ENCODE data around the gene ATP8A1.

ATP8A1 gene

GRCh38 chr4:42562016-42562415 lies 94.9 kb downstream of the ATP8A1 start:
- no peak for DNase-seq

- no peak for DNase-seq
Observed at GRCh38 chr4:42561031-42561430, 95.9 kb downstream of the ATP8A1 start.

DNA sequence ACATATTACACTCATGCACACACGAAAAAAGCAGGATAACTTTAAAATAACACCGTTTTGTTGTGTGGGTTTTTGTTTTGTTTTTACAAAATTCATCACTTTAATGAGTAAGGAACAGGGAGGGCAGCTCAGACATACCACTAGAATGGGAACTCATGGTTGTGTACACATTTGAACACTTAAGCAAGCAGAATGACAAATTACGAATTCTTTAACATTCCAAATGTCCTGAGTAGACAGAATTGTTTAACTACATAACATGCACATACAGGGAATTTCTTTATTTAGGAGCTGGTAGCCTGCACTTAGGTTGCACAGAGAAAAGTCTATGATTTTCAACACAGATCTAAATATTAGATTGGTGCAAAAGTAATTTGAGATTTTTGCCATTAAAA lies 96.4 kb downstream of the ATP8A1 start:
- no peak for DNase-seq

GRCh38 chr4:42558156-42558555 lies 98.7 kb downstream of the ATP8A1 start:
- no peak for DNase-seq

DNA sequence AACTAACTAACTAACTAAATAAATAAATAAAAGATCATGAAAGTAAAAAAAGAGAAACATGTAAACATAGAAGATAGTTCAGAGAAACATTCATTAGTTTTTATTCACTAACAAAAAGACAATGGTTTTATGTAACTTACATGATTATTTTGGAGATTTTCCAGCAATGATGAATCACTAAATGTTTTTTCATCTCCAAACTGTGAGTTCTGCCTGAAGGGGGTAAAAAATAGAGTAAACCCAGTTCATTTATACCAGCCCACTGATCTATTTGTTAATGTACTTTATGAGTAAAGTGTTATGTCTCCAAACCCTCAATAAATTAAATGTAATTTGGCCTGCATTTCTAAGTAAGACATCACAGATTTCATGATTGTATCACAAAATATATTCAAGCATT lies 101.1 kb downstream of the ATP8A1 start:
- no peak for DNase-seq

DNA sequence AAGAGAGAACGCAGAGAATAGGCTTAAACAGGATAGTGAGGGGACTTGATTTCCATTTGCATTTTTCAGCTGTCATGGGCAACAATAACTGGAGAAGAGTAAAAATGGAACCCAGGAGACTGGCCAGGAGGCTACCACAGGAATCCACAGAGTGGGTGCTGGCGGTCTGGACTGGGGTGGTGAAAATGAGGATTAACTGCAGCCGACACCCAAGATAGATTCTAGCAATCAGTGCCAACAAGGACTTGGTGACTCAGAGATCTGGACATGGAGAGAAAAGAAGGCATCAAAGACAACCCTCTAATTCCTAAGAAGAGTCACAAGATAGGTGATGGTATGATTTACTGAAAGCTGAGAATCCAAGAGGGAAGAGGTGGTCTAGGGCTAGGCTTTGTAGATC lies 102.8 kb downstream of the ATP8A1 start:
- DNase-seq = no peak

GRCh38 chr4:42549896-42550295 lies 107.0 kb downstream of the ATP8A1 start:
- DNase-seq = no peak

GRCh38 chr4:42547805-42548204 lies 109.1 kb downstream of the ATP8A1 start:
- no peak for DNase-seq

DNA sequence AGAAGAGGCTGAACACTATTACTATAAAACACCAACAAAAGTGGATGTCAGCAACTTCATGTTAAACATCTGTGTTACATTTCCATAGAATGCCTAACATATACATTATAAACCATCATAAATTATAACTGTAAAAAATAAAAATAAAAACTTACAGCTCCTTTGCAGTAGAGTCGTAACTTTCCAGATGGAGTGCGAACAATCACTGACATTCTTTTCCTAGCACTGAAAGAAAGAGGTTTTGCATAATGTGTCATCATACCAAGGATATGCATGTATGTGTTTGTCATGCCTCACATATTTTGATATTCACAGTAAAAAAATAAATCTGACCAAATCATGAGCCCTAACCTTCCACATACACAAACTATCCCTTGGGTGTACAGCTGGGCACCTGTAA lies 113.1 kb downstream of the ATP8A1 start:
- DNase-seq = no peak

DNA sequence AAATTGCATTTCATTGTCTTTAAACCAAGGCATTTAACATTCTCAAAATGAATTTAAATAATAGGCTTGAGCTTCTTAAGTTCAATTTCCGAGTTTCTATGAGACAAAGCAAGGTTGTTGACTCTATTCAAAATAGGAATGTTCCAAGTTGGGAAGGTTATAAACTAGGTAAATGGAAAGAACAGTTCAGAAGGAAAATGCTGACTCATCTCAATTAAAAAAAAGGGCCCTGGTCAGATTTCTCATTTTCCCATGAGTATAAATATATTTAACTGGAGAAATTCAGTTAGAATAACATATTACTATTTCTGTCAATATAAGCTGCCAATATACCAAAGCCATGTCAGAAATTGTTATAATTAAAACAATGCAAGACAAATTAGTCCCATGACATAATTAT lies 113.8 kb downstream of the ATP8A1 start:
- DNase-seq = no peak

GRCh38 chr4:42541647-42542046 lies 115.3 kb downstream of the ATP8A1 start:
- DNase-seq = no peak

DNA sequence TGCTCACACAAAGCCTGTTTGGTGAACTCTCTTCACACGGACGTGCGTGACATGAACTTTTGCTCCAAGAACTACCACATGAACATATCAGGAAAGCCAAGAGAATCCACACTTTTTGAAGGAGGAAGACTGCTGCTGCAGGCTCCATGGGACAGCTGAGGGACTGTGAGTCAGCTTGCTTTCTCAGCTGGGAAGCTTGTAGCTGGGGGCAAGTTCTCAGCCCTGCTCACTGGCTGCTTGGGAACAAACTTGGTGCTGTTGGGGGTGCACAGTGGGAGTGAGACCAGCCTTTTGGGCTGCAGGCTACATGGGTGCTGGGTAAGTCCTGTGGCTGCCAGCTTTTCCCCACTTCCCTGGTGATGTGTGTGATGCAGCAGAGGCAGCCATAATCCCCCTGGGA lies 123.9 kb downstream of the ATP8A1 start:
- DNase-seq = no peak

GRCh38 chr4:42531341-42532030 lies 125.4 kb downstream of the ATP8A1 start:
- no peak for DNase-seq

- DNase-seq = no peak
Observed at GRCh38 chr4:42523066-42523718, 133.7 kb downstream of the ATP8A1 start.

GRCh38 chr4:42519803-42520417 lies 137.0 kb downstream of the ATP8A1 start:
- peak; percentile 57 for DNase-seq

GRCh38 chr4:42515156-42515884 lies 141.6 kb downstream of the ATP8A1 start:
- no peak for DNase-seq

DNA sequence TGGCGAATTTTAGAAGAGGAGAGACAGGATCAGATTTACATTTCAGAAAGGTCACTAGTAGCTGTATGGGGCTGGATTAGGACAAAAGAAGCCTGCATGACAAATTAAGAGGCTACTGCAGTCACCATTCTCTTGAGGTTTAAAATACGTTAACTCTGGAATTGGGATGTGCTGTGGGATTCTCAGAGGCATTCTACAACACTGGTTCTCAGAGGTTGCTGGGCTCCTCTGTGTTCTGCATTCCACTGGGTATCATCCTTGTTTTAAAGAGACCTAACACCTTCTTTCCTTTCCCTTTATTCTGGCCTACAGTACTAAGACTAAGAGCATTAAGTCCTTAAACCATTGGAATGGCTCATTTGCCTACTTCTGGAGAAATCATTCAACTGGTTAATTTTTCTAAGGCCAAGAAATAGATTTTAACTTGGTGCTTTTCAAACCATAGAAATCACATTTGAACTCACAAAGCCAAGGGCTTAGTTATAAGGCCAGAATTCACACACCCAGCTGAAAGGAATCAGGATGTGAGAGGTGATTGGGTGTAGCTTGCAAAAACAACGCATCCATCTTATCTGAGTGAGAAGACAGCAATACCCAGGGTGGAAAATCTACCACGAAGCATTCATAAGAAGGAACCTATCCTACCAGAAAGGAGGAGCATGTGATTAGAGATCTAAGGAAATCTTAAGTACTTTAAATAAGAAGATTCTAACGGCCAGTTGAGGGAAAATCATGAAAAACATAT lies 143.0 kb downstream of the ATP8A1 start:
- DNase-seq = no peak

GRCh38 chr4:42512226-42512625 lies 144.7 kb downstream of the ATP8A1 start:
- no peak for DNase-seq

DNA sequence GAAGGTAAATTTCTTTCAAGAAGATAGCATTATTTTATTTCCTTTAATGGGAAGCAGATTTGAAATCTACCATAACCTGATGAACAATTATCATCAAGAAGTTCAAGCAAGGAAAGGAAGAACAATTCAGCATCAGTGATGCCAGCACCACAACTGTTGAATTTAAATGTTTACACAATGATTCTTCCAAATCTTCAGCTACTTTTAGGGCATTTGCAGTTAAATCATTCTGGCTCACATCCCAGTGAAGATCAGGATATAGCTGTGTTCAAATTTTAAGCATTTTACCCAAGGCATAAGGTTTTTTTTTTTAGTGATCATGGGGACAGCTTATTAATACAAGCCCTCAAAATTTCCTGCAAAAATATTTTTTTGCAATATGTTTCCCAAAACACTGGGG lies 146.7 kb downstream of the ATP8A1 start:
- no peak for DNase-seq

GRCh38 chr4:42501624-42502401 lies 155.1 kb downstream of the ATP8A1 start:
- DNase-seq = no peak

DNA sequence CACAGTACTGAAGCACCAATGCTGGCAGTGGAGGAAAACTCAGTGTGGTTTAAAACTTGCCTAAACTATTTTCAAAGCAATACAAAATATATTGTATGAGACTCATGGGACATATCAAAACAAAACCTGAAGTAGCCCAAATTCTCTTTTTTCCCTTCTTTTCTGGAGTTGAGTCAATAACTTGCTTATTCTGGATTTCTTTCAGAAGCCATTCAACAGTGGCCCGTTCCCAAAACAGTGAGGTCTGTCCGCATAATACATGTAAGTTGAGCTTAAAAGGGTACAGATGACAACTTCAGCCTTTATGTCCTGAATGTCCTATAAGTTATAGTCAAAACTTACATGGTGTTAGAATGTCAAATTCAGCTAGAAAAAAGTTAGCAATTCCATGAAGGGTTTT lies 158.9 kb downstream of the ATP8A1 start:
- no peak for DNase-seq

All from CD4-positive, alpha-beta T cell treated with Interleukin-10 for 1 hour (primary cell).